Kasumi-1 (cell line): Measurements from ENCODE around the gene OR52E8.

Experiments used
- DNase-seq, 2 experiments: peaks; one replicate each; lab custom pipeline; 2025; lab: John Stamatoyannopoulos, UW

The OR52E8 gene

DNA sequence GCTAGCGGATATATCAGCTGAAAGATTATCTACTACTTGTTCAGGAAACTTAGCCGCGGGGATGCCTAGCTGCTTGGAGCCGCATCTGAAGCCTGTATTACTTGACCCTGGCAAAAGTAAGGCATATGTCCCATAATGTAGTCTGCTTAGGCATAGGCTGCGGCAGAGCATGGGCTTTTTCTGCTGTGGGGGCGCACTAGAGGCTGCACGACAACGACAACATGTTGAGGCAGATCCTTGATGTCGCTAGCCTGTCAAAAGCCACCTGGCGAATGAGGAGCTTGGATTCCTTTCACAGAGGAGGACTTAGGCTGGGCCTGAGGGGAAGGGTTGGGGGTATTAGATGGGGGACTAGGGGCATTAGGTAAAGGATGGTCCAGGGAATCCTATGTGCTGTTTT lies 49.9 kb downstream of the OR52E8 start:
- DNase-seq, result no peak
